Neutrophil (primary cell): ENCODE measurements around the gene PRG3.

ENCODE experiments used
- H3K27ac ChIP-seq: fragments of 200-600 bp; sonication (generic); 2 replicates; pipeline ENCODE4 v1.5.1; 2016; ENCODE audit warnings: mild to moderate bottlenecking, moderate library complexity
- H3K27me3 ChIP-seq: fragments of 200-600 bp; sonication (generic); 2 replicates; pipeline ENCODE4 v1.6.0; 2016; ENCODE audit warnings: mild to moderate bottlenecking
- H3K36me3 ChIP-seq: fragments of 200-600 bp; sonication (generic); 2 replicates; pipeline ENCODE4 v1.5.1; 2017
- H3K4me1 ChIP-seq, 2 experiments: fragments of 200-600 bp in 1 of 2; sonication (generic) in 1 of 2; 1 replicate in 1 of 2; 2 replicates in 1 of 2; pipeline versions ENCODE4 v1.5.1 to v1.6.1; 2013 to 2016; ENCODE audit warnings: low read depth in 1 of 2, low read length in 1 of 2, mild to moderate bottlenecking in 1 of 2, moderate library complexity in 1 of 2; ENCODE audit not compliant: control insufficient read depth in 1 of 2, insufficient read depth in 1 of 2
- H3K4me3 ChIP-seq, 2 experiments: fragments of 200-600 bp in 1 of 2; sonication (generic) in 1 of 2; 1 replicate in 1 of 2; 2 replicates in 1 of 2; pipeline ENCODE4 v1.5.1; 2013 to 2016; ENCODE audit warnings: low read depth in 1 of 2, low read length in 1 of 2, mild to moderate bottlenecking in 1 of 2, moderate library complexity in 1 of 2
- H3K9me3 ChIP-seq: fragments of 200-600 bp; sonication (generic); 2 replicates; pipeline ENCODE4 v1.5.1; 2016
- TF ChIP-seq, protein P1 (sequence below): fragments of 200-600 bp; sonication (generic); IDR thresholded peaks from 2 replicates; pipeline ENCODE4 v1.5.1; 2016; ENCODE audit warnings: antibody characterized with exemption

Gene PRG3

DNA sequence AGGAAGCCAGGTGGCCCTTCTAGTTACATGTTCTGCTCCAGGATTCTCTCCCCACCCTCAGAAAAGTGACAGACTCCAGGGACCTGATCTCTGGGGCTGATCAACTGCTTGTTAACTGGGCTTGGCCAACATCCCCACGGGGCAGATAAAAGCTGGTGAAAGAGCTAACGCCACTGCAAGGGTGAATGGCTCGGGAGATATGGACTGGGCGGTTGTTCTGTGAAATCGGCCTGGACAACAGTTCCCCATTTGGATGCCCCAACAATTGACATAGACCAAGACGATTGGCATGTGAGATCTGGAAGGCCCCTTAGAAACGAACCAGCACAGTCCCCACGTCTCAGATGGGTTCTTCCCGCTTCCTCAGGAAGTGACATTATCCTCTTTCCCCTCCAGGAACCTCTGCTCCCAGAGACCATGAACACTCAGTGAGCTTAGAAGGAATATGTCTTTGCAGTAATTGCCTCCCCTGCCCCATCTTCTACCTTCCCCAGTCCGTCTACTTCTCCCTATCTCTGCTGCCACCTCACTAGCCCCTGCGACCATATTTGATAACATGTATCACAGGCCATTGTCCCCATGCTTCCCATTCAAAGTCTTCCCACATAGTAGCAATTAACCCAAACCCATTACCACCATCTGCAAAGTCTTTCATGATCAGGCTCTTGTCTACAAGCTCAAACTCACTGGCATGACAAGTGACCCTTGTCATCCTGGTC lies 15.1 kb upstream of the PRG3 start:
- H3K4me1 ChIP-seq, result peaks cover 20 to 34% of the 10 kb centered on the region in 2 experiments
- no peaks in the 10 kb centered on the region for H3K36me3 ChIP-seq
- H3K27me3 ChIP-seq, result no peaks in the 10 kb centered on the region
- H3K9me3 ChIP-seq, result no peaks in the 10 kb centered on the region
- TF ChIP-seq, protein P1, sequence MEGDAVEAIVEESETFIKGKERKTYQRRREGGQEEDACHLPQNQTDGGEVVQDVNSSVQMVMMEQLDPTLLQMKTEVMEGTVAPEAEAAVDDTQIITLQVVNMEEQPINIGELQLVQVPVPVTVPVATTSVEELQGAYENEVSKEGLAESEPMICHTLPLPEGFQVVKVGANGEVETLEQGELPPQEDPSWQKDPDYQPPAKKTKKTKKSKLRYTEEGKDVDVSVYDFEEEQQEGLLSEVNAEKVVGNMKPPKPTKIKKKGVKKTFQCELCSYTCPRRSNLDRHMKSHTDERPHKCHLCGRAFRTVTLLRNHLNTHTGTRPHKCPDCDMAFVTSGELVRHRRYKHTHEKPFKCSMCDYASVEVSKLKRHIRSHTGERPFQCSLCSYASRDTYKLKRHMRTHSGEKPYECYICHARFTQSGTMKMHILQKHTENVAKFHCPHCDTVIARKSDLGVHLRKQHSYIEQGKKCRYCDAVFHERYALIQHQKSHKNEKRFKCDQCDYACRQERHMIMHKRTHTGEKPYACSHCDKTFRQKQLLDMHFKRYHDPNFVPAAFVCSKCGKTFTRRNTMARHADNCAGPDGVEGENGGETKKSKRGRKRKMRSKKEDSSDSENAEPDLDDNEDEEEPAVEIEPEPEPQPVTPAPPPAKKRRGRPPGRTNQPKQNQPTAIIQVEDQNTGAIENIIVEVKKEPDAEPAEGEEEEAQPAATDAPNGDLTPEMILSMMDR, result no peak
- no peak overlapping the region for H3K4me3 ChIP-seq
- no peak overlapping the region for H3K27ac ChIP-seq

DNA sequence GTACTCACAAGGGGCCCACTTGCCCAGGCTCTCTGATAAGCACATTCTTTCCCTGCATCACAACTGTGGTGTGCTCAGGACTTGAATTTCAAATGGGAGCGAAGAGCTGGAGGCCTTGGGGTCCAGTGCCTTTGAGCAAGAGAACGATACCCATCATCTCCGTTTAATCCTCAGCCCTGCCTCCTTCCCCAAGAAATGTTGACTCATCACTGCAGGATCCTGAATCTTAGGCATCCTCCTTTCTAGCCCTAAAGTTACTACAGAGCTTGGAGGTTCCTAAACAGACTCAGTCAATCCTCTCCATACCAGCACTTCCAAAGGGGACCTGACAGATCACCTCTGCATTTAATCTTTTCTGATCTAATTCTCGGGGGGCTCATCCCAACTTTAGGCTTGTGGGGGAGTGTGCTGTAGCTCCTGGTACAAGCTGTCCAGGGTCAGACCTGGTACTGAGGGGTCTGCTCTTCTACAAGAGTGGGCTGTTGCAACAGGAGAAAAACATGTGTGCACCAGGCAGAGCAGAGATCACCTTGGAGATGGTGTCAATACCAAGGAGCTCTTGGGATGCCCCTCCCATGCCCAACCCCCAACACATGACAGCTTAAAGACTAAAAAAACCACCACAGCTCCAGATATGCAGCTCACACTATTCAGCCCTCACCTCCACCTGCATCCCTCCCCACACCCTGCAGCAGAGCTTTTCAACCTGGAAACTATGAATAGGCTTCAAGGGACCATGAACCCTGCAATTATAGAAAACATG lies 13.4 kb upstream of the PRG3 start:
- no peaks in the 10 kb centered on the region for H3K9me3 ChIP-seq
- no peaks in the 10 kb centered on the region for H3K36me3 ChIP-seq
- H3K4me1 ChIP-seq, result peaks cover 20 to 34% of the 10 kb centered on the region in 2 experiments
- no peak overlapping the region for H3K4me3 ChIP-seq
- H3K27ac ChIP-seq, result no peak overlapping the region
- H3K27me3 ChIP-seq, result no peaks in the 10 kb centered on the region
- TF ChIP-seq, protein P1, result no peak

DNA sequence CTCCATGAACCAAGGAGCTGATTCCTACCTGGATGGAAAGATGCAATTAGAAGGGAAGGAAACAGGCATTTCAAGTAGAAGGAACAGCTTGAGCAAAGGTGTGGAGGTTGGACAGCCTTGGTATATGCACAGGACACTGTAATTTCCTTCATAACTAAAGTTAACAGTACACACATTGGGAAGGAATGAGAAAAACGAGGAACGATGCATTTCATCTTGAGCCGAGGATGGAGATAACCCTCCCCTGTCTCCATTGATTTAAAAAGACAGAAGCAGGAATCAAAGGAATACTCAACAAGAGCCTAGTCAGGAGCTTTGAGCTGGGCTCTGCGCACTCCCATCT lies 11.8 kb upstream of the PRG3 start:
- H3K9me3 ChIP-seq, result no peaks in the 10 kb centered on the region
- no peak overlapping the region for H3K27ac ChIP-seq
- peaks cover 20 to 33% of the 10 kb centered on the region in 2 experiments for H3K4me1 ChIP-seq
- H3K36me3 ChIP-seq, result no peaks in the 10 kb centered on the region
- TF ChIP-seq, protein P1, result no peak
- no peak overlapping the region for H3K4me3 ChIP-seq
- no peaks in the 10 kb centered on the region for H3K27me3 ChIP-seq

DNA sequence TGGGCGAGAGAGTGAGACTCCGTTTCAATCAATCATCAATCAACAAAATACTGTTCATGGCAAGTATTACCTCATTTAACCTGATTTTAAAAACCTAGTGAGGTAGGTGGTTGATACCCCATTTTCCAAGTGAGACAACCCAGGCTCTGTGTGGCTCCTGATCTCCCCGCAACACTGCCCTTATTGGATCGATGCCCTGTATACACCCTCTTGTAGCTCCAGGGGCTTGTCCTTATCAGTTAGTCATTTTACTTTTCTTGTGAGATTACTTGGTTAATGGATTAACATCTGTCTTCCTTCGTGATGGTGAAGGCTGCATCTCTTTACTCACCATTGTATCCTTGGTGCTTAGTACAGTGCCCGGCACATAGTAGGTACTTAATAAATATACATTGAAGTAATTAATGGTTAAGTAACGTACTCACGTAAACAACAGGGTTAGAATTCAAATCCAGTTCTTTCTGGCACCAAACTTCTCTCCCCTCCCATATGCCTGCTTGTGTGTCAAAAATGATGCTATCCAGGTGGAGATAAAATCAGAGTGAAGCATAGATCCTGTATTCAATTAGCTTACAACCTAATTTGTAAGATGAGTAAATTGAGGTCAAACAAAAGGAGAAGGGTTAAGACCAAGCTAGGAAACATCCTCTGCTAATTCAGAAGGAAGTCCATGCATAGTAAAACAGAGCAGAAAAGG lies 11.3 kb upstream of the PRG3 start:
- no peaks in the 10 kb centered on the region for H3K36me3 ChIP-seq
- no peaks in the 10 kb centered on the region for H3K27me3 ChIP-seq
- TF ChIP-seq, protein P1, result no peak
- H3K27ac ChIP-seq, result no peak overlapping the region
- H3K4me3 ChIP-seq, result no peak overlapping the region
- no peaks in the 10 kb centered on the region for H3K9me3 ChIP-seq
- peaks cover 15 to 27% of the 10 kb centered on the region in 2 experiments for H3K4me1 ChIP-seq

DNA sequence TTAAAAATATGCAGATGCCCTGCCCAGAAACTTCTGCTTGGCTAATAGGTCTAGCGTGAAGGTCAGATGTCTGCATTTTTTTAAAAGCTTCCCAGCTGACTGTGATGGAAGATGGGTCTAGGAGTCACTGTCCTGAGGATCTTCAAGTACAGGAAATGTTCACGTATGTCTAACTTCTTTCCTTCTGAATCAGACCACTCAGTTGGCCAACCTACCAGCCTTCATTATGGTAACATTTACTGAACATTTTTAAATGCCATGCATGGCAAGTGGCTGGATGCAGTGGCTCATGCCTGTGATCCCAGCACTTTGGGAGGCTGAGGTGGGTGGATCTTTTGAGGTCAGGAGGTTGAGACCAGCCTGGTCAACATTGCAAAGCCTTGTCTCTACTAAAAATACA lies 10.6 kb upstream of the PRG3 start:
- H3K9me3 ChIP-seq, result no peaks in the 10 kb centered on the region
- no peaks in the 10 kb centered on the region for H3K27me3 ChIP-seq
- no peak overlapping the region for H3K4me3 ChIP-seq
- H3K4me1 ChIP-seq, result peaks cover 13 to 21% of the 10 kb centered on the region in 2 experiments
- no peaks in the 10 kb centered on the region for H3K36me3 ChIP-seq
- TF ChIP-seq, protein P1, result no peak
- no peak overlapping the region for H3K27ac ChIP-seq
